NCI-H446 treated with DMSO at 0.1 percent for 48 hours (cell line): ENCODE data around the gene TNFAIP3.
A peak's percentile ranks its signal among the peaks of the same experiment; 100 is the strongest.
"Not testable (repeated sequence)": the region's sequence is repeated elsewhere in the genome, so short reads cannot be mapped to it uniquely, and the experiment has no call there.

Experiments used
- DNase-seq: peaks from one replicate; lab custom pipeline; 2025; lab: John Stamatoyannopoulos, UW

Gene TNFAIP3

DNA sequence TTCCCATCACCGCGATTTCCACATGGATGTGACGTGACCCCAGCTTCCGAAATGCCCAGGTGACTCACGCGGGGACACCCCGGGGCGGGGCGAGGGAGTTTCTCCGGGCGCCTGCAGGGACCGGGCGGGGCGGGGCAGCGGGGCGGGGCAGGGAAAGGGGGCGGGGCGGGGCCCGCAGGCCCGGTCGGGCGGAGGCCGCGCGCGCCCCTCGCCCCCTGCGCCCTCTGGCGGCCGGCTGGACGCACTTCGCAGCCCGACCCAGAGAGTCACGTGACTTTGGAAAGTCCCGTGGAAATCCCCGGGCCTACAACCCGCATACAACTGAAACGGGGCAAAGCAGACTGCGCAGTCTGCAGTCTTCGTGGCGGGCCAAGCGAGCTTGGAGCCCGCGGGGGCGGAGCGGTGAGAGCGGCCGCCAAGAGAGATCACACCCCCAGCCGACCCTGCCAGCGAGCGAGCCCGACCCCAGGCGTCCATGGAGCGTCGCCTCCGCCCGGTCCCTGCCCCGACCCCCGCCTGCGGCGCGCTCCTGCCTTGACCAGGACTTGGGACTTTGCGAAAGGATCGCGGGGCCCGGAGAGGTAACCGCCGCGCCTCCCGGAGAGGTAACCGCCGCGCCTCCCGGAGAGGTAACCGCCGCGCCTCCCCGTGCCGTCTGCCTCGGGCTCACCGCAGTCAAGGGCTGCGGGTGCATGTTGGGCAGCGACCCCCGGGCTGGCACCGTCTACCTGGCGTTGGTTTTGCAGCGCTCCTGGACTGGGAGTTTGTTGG, at the start of gene TNFAIP3:
Gene TNFAIP3 (plus strand): TSS at position 346 of the 771 bp plus-strand sequence. CDS start 3,969 bp downstream, outside the sequence.
- DNase-seq = peak; percentile 57

DNA sequence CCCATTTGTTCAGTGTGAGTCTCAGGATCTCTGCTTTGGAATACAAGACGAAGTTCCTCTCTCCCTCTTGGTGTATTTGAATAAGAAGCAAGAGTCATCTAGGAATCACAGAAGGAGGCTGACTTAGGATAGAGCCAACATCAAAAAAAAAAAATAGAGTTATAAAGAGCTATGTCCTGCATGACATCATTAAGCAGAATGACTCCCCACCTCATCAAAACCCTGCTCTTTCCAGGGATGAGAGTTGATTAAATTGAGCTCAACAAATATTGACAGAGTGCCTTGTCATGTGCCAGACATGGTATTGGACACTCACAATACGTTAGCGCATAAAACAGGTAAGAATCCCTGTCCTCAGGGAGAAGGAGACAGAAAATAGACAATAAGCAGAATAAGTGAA, 48.6 kb upstream of the TNFAIP3 start:
- DNase-seq = no peak

GRCh38 chr6:137819740-137820139, 47.3 kb upstream of the TNFAIP3 start:
- DNase-seq = no peak

DNA sequence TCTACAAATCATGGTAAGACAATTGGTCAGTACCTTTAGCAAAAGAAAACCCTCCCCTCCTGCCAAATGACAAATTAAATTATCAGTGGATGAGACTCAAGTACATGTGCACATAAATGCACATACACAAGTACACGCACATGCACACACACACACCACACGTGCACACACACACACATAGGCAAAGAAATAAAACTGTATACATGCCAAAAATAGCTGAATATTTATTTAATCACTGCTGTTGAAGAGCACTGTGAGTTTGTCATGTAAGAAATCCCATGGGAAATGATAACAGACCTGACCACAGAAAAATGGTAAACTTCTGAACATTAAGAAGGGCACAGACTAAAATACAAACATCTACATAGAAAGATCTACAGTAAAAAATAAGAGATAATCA, 46.6 kb upstream of the TNFAIP3 start:
- DNase-seq = no peak

- no peak for DNase-seq
Measured at GRCh38 chr6:137820952-137821351, 46.1 kb upstream of the TNFAIP3 start.

GRCh38 chr6:137821491-137821890, 45.6 kb upstream of the TNFAIP3 start:
- DNase-seq = no peak

GRCh38 chr6:137823826-137824555, 43.1 kb upstream of the TNFAIP3 start:
- no peak for DNase-seq

GRCh38 chr6:137824556-137824879, 42.5 kb upstream of the TNFAIP3 start:
- no peak for DNase-seq

DNA sequence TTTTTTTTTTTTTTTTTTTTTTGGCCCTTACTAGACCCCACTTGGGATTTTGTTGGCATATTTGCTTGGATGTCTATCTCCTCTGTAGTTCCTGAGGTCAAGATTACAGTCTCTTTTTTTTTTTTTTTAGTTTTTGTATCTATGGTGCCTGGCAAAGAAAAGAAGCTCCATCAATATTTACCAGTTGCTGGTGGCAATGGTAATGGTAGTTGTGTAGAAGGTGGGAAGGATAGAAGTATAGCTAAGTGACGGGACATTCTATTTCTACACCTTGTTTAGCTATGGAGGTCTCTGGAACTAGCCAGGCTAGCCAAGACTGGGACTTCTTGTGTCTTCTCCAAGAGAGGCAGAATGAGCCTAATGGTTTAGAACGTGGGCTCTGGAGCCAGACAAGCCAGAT, 42.2 kb upstream of the TNFAIP3 start:
- DNase-seq = no peak

DNA sequence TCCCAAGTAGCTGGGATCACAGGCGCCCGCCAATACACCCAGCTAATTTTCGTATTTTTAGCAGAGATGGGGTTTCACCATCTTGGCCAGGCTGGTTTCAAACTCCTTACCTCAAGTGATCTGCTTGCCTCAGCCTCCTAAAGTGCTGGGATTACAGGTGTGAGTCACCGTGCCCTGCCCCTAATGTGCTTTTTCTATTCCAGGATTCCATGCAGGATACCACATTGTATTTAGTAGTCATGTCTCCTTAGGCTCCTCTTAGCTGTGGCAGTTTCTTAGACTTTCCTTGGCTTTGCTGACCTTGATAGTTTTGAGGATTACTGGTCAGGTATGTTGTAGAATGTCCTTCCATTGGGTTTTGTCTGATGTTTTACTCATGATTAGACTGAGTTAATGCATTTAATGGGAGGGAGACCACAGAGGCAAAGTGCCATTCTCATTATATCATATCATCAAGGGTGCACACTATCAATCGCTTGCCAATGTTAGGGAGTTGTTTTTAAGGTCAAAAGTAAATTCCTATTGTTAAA, 39.6 kb upstream of the TNFAIP3 start:
- no peak for DNase-seq

- no peak for DNase-seq
Measured at GRCh38 chr6:137827977-137828810, 38.9 kb upstream of the TNFAIP3 start.

DNA sequence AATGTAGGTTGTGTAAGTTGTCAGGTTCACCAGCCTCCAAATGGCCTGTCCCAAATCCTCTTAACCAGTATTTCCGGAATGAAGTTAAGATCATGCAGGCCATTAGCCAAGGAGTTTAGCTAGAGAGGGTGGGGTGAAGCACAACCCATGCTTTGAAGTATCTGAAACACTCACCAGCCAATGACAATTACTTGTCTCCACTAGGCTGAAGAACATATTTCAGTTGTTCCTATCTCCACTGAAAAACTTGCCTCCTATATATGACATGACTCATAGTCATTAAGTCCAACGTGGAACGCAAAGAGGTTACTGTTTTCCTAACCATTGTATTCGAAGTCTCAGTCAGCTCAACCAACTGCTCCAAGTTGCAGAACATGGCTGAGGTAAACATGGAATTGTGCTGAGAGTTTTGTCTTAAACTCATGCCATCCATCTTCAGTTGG, 37.4 kb upstream of the TNFAIP3 start:
- no peak for DNase-seq

DNA sequence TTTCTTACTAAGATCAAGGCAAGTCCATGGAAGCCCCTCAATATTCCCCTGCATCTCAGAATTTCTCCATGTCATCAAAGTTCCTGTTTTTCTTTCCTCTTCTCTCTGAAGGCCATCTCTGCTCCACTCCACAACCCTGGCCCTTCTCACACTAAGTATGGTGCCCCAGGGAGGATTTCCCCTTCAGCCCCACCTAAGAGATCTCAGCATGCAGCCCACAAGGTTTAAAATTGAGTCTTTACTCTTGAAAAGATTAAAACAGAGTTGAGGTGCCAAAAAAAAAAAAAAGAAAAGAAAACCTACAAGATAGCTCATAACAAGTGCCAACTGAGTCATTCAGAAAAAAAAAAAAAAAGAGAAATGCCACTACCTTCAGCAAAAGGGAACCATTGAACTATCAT, 36.5 kb upstream of the TNFAIP3 start:
- DNase-seq = no peak

- no peak for DNase-seq
Measured at GRCh38 chr6:137832110-137832509, 34.9 kb upstream of the TNFAIP3 start.

DNA sequence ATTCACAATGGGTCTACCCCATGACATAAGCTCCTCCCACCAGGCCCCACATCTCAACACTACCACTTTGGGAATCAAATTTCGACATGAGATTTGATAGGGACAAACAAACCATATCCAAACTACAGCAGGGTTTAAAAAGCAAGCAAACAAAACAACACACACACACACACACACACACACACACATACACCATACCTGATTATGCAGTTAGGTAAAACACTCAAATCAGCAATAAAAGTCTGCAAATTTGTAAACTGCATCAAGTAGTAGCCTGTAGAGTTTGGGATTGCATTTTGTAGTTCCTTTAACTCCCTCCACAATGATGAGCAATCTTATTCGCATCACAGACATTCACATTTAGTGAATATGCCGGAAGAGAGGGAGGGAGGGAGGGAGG, 32.6 kb upstream of the TNFAIP3 start:
- no peak for DNase-seq

DNA sequence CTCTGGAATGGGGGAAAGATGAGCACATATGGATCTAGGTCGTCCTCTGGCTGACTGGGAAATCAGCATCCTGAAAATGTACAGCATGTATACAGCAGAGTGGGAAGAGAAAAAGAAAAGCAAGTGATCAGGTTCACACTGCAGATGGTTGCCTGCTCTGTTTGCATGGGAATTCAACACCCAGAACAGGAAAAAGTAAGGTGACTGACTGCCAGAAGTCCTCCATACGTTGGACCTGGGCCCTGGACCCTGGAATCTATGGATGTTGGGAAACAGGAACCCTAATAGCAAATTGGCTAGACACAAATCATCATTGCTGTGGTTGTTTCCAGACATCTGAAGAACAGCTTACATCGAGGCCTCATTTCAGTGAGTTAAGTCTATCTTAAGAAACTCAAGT, 30.3 kb upstream of the TNFAIP3 start:
- no peak for DNase-seq

DNA sequence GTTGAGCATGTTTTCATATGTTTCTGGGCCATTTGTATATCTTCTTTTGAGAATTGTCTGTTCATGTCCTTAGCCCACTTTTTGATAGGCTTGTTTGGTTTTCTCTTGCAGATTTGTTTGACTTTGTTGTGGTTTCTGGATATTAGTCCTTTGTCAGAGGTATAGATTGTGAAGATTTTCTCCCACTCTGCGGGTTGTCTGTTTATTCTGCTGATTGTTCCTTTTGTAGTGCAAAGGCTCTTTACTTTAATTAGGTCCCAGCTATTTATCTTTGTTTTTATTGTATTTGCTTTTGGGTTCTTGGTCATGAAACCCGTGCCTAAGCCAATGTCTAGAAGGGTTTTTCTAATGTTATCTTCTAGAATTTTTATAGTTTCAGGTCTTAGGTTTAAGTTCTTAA, 29.0 kb upstream of the TNFAIP3 start:
- DNase-seq = not testable (repeated sequence)

DNA sequence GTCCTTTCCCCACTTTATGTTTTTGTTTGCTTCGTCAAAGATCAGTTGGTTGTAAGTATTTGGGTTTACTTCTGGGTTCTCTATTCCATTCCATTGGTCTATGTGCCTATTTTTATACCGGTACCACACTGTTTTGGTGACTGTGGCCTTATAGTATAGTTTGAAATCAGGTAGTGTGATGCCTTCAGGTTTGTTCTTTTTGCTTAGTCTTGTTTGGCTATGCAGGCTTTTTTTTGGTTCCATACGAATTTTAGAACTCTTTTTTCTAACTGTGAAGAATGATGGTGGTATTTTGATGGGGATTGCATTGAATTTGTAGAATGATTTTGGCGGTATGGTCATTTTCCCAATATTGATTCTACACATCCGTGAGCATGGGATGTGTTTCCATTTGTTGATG, 28.5 kb upstream of the TNFAIP3 start:
- not testable (repeated sequence) for DNase-seq

DNA sequence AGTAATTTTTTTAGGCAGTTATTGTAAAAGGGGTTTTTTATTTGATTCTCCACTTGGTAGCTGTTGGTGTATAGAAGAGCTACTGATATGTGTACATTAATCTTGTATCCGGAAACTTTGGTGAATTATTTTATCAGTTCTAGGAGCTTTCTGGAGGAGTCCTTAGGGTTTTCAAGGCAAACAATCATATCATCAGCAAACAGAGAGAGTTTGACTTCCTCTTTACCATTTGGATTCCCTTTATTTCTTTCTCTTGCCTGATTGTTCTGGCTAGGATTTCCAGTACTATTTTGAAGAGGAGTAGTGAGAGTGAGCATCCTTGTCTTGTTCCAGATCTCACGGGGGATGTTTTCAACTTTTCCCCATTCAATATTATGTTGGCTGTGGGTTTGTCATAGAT, 28.0 kb upstream of the TNFAIP3 start:
- DNase-seq = no peak

DNA sequence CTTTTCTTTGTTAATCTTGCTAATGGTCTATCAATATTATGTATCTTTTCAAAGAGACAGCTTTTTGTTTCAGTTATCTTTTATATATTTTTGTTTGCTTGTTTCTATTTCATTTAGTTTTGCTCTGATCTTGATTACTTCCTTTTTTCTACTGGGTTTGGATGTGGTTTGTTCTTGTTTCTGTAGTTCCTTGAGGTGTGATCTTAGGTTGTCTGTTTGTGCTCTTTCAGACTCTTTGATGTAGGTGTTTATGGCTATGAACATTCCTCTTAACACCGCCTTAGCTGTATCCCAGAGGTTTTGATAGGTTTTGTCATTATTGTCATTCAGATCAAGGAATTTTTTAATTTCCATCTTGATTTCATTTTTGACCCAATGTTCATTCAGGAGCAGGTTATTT, 26.8 kb upstream of the TNFAIP3 start:
- no peak for DNase-seq

- DNase-seq = no peak
Measured at GRCh38 chr6:137843211-137843610, 23.8 kb upstream of the TNFAIP3 start.

DNA sequence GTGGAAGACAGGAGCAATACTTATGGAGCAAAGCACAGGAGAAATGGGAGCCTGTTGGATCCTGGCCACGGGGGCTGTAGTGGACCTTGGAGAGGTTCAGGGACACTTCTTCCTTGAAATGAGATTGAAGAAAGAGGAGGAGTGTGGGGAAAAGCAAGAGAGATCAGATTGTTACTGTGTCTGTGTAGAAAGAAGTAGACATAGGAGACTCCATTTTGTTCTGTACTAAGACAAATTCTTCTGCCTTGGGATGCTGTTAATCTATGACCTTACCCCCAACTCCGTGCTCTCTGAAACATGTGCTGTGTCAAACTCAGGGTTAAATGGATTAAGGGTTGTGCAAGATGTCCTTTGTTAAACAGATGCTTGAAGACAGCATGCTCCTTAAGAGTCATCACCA, 22.7 kb upstream of the TNFAIP3 start:
- not testable (repeated sequence) for DNase-seq
